ENCODE data around the gene AADACL4.

AADACL4 gene

DNA sequence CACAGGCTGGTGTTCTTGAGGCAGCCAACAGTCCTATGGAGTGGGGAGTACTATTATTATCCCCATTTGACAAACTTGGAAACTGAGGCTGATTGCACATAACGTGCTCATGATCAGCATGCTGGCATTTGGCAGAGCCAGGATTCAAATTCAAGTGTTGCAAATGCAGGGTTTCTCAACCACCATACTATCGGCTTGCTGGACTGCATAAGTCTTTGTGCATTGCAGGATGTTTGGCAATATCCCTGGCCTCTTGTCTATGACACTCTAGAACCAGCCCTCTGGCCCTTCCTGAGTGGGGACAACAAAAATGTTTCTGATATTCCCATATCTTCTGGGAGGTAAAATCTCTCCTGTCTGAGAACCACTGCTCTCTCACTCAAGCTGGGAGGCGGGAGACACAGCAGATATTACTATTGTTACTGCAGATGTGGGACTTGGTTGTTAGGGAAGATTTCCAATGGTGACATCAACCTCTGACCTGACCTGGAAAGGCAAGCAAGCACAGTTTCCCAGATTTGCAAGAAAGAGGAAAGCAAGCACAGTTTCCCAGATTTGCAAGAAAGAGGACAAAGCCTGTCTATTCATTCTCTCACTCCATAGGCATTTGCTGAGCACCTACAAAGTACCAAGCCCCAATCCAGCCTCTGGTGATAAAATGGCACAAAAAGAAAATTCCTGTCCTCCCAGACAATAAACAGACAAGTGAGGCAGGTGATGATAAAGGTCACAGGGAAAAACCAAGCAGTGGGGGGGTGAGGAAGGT is 71.0 kb downstream of the AADACL4 start:
- Histone ChIP-seq H3K4me3 (ENCODE audit: low read length) (no peak overlapping the region), H3K9me3 (ENCODE audit: insufficient read depth, low read depth, low read length) (no peaks in the 10 kb centered on the region), H3K4me1 (ENCODE audit: insufficient read depth, low read length) (peaks cover 59% of the 10 kb centered on the region), H3K9ac (ENCODE audit: low read depth, low read length) (no peak overlapping the region), H3K27me3 (ENCODE audit: insufficient read depth, low read length) (no peaks in the 10 kb centered on the region), H3K27ac (ENCODE audit: low read depth, low read length) (peak overlapping the region; percentile 5; the same call in 1 of the 2 replicates), H3K36me3 (ENCODE audit: insufficient read depth, low read length) (no peaks in the 10 kb centered on the region)
- WGBS: 84% methylated on average over 3 of the region's 3 CpGs

DNA sequence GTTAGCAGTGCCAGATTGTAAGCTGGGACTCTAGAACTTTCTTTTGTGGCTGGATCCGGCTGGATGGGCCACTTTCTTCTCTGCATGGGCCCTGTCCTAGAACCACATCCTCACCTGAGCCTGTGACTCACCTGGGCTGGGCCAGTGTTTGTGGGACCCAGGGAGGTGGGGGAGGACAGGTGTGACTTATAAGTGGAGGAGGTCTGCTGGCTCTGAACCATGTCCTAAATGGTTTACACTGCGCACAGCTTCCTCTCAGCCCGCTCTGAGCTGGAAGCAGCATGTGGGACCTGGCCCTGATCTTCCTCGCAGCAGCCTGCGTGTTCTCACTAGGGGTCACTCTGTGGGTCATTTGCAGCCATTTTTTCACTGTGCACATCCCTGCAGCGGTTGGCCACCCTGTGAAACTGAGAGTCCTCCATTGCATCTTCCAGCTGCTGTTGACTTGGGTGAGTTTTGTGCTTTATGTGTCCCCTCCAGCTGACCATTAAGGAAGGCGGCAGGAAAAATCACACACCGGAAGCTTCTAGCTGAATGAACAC is 72.1 kb downstream of the AADACL4 start, which contains the start of gene AADACL3:
Gene AADACL3, plus strand, starts transcription at position 215 of the 542 bp plus-strand sequence. Its CDS starts 67 bp downstream, at position 282.
- Histone ChIP-seq H3K27ac (ENCODE audit: low read depth, low read length) (peak within 1 kb of the TSS; percentile 67; the same call in 1 of the 2 replicates), H3K27me3 (ENCODE audit: insufficient read depth, low read length) (no peaks in the 10 kb centered on the region), H3K9me3 (ENCODE audit: insufficient read depth, low read depth, low read length) (no peaks in the 10 kb centered on the region), H3K4me3 (ENCODE audit: low read length) (no peak within 1 kb of the TSS), H3K4me1 (ENCODE audit: insufficient read depth, low read length) (peaks cover 59% of the 10 kb centered on the region), H3K36me3 (ENCODE audit: insufficient read depth, low read length) (no peaks in the 10 kb centered on the region), H3K9ac (ENCODE audit: low read depth, low read length) (no peak within 1 kb of the TSS)
- WGBS: 87% methylated on average over 8 of the region's 8 CpGs

Data from HUES64 (cell line).